NCI-H748 (cell line): ENCODE measurements around the gene STAT5B.
A peak's percentile ranks its signal among the peaks of the same experiment; 100 is the strongest.

Source experiments
- DNase-seq: peaks from one replicate; lab custom pipeline; 2025; ENCODE audit not compliant: unreplicated experiment; lab: John Stamatoyannopoulos, UW

The STAT5B gene

GRCh38 chr17:42285346-42286050, 9.3 kb upstream of the STAT5B start:
- no peak for DNase-seq

- no peak for DNase-seq
Observed at GRCh38 chr17:42284566-42284965, 8.4 kb upstream of the STAT5B start.

GRCh38 chr17:42284024-42284369, 7.8 kb upstream of the STAT5B start:
- DNase-seq, result no peak

GRCh38 chr17:42283241-42284023, 7.2 kb upstream of the STAT5B start:
- DNase-seq, result no peak

- no peak for DNase-seq
Observed at GRCh38 chr17:42282478-42283080, 6.4 kb upstream of the STAT5B start.

GRCh38 chr17:42281571-42282096, 5.4 kb upstream of the STAT5B start:
- DNase-seq, result peak; percentile 84

- DNase-seq, result no peak
Observed at GRCh38 chr17:42279776-42280630, 3.8 kb upstream of the STAT5B start.

GRCh38 chr17:42277342-42277712, 1.1 kb upstream of the STAT5B start:
- DNase-seq, result no peak

- DNase-seq, result peak; percentile 69
Observed at GRCh38 chr17:42276609-42277341, 584 bp upstream of the STAT5B start.

- DNase-seq, result peak; percentile 59
Observed at GRCh38 chr17:42275527-42276358, 448 bp downstream of the STAT5B start.

- no peak for DNase-seq
Observed at GRCh38 chr17:42274812-42275526, 1.2 kb downstream of the STAT5B start.

- no peak for DNase-seq
Observed at GRCh38 chr17:42274253-42274542, 2.0 kb downstream of the STAT5B start.

- DNase-seq, result no peak
Observed at GRCh38 chr17:42273474-42274252, 2.5 kb downstream of the STAT5B start.

- DNase-seq, result no peak
Observed at GRCh38 chr17:42272162-42272907, 3.9 kb downstream of the STAT5B start.

- no peak for DNase-seq
Observed at GRCh38 chr17:42271779-42272035, 4.5 kb downstream of the STAT5B start.

GRCh38 chr17:42271006-42271778, 5.0 kb downstream of the STAT5B start:
- no peak for DNase-seq

- no peak for DNase-seq
Observed at GRCh38 chr17:42270596-42270995, 5.6 kb downstream of the STAT5B start.
